HG03571 (cell line): ENCODE measurements around the gene ITPR2.

ENCODE experiments used
- ATAC-seq: cut with Tn5 transposase; IDR thresholded peaks from one replicate; pipeline ENCODE4 v1.9.1; 2021; ENCODE audit not compliant: unreplicated experiment

ITPR2 gene

DNA sequence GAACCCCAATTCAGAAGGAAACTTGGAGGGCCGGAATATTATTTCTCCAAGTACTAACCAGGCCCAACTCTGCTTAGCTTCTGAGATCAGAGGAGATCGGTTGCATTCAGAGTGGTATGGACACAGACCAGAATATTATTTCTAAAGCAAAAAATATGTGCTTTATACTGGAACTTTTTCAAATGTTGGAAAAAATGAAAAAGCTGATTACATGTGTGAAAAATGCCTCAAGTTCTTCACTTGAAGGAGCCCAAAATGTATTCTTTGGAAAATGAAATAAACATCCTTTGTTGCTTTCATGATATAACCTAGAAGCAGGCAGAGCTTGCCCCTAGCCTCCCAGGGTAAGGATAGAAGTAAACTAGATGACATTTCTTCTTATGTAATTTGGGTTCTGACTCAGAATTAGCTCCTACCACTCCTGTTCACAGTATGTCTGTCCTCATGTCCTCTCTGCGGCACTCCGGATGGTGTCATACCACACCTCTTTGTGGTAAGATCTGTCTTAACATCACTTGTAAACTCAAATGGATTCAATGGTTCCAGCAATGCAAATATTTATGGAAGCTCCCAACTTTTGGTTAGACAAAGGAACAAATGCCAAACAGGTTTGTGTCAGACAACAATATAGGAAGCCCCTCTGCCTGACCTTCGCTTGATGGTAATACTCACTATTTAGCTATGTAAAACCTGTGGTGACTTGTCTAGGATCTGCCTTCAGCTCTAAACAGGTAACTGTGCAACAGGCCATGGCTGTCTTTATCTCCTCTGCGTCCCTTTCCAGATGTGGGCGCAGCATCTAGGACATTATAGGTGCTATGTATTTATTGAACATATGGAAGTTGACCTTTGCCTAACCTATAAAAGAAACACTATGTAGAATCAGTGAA is 459.1 kb downstream of the ITPR2 start:
- ATAC-seq: no peak

DNA sequence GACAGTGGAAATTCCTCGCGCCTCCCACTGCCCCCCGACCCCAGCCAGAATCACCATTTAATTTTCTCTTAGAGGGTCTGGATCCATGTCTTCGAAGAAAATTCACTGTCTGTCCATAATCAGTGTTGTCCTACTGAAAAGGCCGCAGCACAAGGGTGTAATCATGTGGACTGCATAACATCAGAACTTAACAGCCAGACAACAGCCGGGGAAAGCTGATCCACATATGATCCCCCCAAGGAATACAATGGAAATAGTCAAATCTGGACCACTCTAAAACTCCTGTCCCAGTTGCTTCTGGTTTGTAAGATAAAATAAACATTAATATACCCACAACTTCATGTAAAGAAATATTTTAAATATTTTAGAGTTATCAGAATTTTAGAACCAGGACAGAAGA is 460.1 kb downstream of the ITPR2 start:
- no peak for ATAC-seq

DNA sequence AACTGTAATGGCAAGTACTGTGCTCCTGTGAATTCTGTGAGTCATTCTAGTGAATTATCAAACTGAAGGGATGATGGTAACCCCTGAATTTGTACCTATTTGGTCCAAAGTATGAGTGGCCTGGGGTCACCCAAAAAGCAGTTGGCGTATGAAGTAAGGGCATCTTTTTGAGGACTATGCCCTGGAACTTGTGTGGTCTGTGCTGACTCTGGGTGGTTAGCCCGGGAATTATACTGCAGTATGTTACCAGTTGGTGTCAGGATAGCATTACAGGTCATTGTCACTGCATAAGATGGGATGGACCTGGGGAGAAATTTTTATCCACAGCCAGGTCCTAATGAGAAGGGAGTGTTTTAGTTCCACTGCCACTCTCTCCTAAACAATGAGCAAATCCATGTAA is 462.9 kb downstream of the ITPR2 start:
- ATAC-seq: no peak

DNA sequence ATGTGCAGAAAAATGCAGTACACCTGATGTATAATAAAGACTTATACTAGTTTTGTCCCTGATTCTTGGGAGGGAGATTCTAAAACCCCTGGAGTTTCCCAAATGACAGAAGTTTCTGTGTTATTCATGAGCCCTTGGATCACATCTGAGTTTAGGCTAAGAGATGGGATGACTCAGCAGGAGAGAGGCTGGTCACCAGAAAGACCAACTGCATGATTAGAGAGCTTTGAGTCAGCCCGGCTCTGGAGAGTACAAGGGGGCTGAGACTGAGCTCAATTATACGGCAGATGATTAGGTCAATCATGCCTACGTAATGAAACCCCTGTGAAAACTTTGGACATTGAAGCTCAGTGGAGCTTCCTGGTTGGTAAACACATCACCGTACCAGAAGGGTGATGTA is 463.4 kb downstream of the ITPR2 start:
- no peak for ATAC-seq

DNA sequence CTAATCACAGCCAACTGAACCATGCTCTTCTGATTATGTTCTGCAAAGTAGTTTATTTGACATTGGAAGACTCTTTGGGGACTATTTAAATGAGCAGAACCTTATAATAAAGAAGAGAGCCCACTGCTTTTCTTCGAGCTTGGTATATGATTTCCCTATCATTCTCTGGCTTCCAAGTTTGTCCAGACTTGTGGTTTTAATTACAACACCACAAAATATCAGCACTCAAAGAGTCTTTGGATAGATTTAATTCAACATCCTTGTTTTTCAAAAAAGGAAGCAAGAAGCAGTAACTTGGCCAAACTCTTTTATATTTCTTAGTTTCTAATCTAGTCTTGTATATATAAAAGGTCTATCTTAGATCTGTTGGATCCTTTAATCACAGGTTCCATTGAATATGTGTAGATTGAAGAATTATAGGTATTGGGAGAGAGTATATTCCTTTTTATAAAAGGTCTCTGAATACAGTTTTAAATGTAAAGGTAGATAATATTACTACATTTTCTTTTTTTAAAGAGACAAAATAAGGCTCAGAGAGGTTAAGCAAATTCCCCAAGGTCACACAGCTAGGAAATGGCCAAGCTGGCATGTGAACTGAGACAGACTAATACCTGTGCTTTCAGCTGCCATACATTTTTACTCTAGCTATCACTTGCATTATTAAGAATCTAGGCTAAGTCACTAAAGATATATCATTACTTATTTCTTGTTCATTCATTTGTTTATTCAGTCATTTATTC is 464.8 kb downstream of the ITPR2 start:
- no peak for ATAC-seq

DNA sequence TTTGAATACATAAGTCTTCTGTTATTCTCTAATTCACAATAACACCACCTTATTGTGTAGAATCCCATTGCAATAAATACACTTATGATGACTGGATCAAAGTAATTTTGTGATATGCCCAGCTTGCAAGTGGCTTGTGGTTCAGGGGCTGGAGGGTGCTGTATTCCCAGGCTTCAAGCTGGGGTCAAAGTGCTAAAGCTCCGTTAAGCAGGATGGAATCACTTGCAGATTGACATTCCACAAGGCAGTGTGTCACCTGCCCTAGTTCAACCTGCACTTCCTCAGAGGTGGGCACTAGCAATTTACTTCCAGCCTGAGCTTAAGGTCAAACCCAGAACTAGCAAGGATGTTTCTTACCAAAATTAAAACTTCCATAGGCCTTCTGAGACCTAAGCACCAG is 471.0 kb downstream of the ITPR2 start:
- ATAC-seq: no peak

DNA sequence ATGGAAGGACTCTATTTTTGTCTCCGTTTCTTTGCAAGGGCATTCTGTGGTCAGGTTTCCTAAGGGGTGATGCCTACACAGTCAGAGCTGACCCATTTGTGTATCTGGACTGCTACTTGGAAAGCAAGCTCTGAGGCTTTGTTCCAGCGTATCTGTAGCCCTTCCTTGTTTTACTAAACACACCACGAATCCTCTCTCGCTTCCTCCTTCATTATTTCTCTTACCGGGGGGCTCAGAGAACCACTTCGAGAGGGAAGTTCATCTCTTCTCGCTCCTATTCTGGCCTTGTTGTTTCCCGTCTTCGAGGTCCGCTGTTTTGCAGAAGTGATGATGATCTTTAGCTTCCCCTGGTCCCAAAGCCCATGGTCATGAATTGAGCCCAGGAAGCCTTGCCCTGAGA is 472.9 kb downstream of the ITPR2 start:
- ATAC-seq: no peak

DNA sequence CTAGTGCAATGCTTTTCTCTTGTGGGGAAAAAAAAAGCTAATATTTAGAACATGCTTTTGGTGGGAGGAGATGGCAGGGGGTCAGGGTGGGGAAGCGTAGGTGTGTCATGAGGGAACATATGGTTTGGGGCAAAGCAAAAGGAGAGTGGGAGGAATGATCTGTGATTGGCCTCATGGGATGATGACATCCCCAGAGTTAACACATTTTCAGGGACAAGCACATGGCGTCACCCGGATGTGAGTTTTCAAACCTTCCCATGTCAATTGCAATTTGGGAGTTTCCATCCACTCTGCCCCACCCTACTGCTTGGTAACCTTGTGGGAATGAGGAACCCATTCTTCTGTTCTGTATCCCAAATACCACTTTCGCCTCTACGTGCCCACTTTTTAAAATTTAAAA is 473.4 kb downstream of the ITPR2 start:
- ATAC-seq: no peak

DNA sequence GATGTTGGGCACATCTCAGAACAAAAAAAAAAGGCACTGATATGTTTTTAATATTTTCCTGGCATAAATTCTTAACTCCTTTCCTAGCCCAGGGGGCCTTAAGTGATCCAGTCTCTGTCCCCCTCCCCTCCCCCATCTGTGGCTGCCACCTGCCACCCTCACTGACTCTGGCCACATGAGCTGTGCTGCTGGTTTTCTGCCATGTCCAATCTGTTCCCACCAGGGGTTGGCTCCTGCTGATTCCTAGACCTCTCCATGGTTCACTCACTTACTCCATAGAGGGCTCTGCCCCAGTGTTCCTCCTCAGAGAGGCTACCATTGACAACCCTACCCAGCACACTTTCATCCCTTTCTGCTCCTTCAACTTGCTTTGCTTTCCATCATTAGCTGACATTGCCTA is 474.3 kb downstream of the ITPR2 start:
- no peak for ATAC-seq

DNA sequence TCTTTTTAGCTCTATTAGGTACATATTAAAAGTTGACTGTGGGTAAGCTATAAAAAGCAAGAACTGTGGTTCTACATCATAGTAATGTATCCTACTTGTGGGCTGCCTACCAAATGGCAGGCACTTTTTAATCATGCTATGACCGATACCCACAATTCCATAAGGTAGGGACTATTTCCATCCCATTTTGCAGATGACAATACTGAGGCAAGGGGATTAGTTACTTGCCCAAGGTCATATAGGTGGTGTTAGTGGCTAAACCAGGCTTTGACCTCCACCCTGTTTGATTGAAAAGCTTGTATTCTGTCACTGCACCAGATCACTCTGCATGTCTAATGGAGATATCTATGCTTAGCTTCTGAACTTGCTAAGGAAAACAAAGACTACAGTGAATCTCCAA is 485.7 kb downstream of the ITPR2 start:
- no peak for ATAC-seq

DNA sequence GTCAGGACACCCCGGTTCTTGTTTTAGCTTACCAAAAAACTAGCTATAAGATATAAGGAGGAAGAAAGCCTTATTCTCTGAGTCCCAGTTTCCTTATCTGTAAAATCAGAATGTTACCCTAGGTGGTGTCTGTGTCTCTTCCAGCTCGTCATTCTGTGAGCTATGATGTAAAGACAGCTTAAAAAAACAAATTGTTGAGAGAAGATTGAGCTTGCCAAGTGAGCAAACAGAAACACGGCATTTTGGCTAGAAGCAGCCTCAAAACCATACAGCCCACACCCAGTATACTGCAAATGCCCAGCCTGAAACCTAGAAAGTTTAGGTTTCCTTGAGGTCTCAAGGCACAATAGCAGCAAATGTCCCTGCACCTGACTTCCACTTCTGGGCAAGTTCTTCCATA is 486.3 kb downstream of the ITPR2 start:
- no peak for ATAC-seq

DNA sequence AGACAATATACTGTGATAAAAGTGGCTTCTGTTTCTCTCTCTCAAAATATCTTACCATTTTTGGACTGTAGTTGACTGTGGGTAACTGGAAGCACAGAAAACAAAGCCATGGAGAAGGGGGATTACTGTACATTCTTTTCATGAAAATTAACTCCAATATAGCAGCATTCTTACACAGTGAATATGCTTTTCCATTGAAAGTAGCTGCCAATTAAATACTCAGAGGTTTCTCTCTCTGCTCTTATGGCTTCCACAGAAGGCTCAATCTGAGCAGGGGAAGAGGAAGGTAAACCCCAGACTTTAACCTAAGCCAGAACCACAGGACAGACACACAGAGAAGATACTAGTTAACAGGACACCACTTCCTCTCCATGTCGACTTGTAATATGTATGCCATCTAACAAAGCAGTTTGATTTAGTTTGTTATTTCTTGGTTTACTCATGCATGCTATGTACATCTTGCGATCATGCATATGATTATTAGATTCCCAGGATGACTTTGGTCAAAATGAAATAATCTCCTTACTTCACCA is 487.5 kb downstream of the ITPR2 start:
- no peak for ATAC-seq

DNA sequence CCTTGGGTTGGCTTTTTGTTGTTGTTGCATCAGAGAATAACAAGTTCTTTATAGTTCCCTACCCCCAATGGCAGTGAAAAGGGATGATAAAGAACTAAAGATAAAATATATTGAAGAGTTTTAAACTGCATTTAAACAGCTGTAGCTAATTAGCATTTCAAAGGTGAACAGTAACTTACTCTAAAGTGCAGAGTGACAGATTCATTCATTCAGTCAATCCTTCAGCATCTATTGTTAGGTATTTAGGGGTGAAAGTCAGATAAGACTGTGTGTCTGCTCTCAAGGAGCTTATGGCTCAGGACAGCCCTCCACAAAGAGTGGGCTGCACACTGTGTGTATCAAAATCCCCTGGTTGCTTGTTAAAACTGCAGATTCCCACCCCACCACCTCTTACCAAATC is 491.5 kb downstream of the ITPR2 start:
- ATAC-seq: no peak

DNA sequence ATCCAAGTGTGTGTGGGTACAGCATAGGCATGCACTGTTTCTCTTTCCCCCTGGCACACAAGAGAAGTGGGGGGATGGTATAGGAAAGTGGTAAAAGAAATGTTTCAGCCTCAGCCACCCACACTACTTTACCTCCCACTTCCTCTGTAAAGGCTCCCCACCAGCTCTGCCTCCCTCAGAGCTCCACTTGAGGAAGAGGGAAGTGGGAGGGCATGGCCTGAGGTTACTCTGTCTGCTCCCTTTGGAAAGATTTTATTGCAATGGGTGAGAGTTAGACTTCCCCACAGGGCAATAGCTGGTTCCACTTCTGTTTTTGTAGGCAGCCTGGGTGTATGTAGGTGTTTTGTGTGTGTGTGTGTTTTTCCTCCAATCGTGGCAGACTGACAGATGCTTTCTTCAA is 492.3 kb downstream of the ITPR2 start:
- no peak for ATAC-seq

DNA sequence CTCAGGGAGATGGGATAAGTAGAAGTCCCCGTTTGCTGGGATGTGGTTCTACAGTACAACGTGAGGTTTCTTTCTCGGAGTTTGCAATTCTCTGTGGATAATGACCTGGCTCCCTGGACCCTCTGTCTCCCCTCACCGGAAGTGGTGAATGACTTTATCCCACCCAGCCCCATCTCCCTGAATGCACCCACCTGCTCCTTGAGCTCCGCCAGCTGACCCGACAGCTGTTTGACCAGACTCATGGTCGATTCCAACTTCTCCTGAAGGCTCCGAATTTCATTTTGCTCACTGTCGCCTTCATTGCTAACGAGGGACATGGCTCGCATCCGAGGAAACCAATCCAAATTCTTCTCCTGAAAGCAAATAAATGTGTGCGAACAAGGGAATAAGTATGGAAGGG is 493.0 kb downstream of the ITPR2 start:
- ATAC-seq: no peak

DNA sequence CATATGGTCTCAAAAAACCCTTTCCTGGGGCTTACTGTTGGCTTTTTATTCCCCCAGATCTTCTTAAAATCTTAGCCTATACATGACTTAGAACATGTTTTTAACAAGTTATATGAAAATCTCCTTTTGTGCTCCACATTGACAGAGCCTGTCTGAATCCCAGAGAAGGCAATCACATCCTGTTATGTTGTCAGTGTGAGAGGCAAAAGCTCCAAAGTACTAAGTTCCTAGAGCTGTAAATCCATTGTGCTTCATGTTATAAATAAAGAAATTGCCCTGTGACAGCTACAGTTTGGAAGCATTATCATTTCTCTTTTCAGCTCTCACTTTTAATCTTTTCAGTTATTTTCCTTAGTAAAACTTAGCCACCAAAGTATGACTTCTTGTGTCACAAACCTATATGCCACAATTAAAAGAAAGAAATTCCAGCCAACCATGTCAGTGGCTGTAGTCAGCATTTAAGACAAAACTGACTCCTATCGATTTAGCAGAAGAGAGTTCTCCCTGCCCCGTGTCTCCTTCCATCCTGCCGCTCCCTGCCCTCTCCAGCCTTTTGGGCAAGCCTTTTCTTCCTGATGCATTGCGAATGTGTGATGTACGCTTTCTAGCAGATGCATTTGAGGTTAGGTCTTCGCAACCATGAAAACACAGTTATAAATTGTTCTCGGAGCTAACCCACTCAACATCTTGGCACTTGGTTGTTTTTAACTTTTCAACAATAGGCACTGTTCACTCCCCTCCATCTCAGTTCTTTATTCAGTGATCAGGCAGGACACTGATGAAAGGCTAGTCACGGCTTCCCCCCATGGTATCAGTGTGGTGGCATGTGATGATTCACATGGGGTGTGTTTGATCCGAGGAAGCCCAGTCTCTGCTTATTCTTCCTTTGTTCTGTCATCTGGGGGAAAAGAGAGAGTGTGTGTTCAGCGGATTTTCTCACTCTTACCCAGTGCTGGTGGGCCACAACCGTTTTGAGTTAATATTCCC is 494.1 kb downstream of the ITPR2 start:
- ATAC-seq: no peak

DNA sequence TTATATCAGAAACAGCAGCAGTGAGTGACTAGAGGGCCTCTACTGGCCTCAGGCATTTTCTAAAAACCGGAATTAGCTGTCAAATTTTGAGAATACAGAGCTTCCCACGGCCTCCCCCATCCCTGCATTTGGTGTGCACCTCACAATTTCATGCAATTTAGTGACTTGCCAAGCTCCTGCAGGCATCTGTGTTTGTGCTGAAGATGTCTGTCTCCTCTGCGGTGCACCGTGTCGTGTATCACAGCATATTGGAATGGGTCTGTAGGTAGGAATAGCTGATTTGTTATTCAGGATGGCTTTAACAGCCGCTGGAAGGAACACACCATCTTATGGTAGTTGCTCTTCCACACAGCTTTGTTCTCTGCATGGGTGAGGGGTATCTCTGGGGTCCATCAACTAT is 497.3 kb downstream of the ITPR2 start:
- ATAC-seq: no peak

DNA sequence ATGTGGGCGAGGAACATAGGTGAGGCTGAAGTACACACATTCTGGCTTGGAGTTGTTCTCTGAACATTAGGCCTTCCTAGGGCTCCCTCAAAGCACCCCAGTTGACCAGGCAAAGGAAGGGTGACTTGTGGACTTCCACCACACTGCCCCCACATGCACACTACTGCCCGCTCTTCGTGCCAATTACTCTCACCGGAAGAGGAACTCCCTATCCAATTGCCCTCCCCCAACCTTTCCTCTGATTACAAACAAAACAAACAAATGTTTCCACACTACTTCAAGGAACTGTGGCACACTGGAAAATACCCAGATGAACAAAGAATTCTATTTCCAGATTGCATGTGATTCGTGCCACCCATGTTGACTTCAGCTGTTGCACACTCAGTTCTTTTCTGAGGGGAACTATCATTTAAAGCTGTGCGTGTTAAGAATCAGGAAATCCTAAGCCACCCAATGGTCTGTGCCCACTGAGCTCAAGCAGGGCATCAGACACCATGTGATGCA is 498.3 kb downstream of the ITPR2 start:
- no peak for ATAC-seq

DNA sequence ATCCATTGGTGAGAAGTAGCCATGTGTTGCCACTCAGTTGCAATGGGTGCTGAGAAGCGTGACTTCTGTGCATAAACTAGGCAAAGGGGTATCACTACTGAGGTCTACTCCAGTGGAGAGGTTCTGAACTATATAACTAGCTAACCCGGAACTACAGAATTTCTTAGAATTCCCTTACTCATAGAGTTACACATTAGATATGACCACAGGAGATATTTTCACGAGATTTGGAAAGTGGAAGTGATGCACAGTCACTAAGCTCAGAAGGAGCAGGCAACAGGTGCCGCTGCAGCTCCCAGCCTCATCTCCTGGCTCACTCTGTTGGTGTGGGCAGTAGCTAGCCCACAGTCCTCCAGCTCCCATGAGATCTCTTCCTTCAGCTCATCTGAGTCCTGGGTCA is 501.0 kb downstream of the ITPR2 start:
- ATAC-seq: no peak

DNA sequence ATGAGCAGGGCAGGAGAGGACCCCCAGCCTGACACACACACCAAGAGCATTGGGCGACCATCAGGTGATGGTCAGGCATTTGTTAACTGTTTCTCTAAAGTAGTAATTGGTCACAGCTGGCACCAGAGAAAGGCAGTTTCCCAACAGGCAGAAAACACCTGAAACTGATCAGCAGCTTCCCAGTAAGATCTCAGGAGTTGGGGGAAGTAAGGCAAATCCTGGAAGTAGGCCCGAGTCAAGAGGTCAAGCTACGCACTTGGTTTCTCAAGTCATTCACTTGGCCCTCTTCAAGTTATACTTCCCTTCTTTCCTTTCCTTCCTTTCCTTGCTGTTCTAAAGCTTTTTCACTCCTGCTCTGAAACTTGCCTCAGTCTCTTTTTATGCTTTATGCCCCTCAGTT is 501.9 kb downstream of the ITPR2 start:
- ATAC-seq: no peak
